HG02642 (cell line): ENCODE results near the gene TPPP2.
"Not testable (repeated sequence)": the region's sequence is repeated elsewhere in the genome, so short reads cannot be mapped to it uniquely, and the experiment has no call there.

Experiments
- ATAC-seq: cut with Tn5 transposase; IDR thresholded peaks from one replicate; pipeline ENCODE4 v1.9.1; 2021; ENCODE audit warnings: mild to moderate bottlenecking; ENCODE audit not compliant: unreplicated experiment, poor library complexity

Gene TPPP2

GRCh38 chr14:21029917-21030316 is at the start of gene TPPP2:
Gene TPPP2 (plus strand): TSS chr14:21030217. CDS start chr14:21030582, 365 bp downstream.
- no peak for ATAC-seq

DNA sequence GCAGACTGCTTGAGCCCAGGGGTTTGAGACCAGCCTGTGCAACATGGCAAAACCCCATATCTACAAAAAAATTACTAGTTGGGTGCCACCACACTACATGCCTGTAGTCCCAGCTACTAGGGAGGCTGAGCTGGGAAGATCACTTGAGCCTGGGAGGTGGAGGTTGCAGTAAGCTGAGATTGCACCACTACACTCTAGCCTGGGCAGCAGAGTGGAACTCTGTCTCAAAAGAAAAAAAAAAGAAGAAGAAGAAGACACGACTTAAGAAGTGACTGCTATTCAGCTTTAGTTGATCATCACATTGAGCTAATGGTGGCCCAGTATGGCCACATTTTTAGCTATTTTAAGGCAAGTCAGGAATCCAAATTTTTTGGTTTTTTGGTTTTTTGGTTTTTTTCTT is 49.1 kb upstream of the TPPP2 start:
- no peak for ATAC-seq

DNA sequence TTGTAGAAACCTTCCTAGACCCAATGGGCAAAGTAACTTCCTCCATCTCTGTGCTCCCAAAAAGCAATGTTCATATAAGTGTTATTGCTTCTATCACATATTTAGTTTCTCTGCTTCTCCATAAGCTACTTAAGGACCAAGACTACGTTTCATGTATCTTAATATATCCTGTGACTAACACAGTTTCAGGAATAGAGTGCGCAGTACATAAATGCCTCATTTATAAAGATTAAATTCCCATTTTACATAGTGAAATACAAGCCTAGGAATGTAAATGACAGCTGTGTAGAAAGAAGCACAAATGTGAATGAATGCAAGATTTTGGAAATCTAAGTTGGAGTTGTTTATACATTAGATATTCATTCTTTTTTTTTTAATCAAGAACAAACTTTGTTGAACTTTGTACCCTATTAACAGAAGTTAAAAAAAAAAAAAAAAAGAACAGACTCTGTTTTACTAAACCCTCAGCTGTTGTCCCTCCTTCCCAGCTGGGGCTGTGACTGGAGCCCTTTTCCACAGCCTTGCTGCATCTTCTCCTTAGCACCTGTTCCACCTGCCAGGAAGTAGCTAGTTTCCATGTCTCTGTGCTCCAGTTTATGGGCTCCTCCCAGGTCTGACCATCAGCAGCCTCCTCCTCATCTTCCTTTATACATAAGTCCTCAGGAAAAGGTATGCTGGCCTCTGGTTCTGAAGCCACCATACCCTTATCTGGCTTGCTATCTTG is 47.2 kb upstream of the TPPP2 start:
- ATAC-seq: no peak

DNA sequence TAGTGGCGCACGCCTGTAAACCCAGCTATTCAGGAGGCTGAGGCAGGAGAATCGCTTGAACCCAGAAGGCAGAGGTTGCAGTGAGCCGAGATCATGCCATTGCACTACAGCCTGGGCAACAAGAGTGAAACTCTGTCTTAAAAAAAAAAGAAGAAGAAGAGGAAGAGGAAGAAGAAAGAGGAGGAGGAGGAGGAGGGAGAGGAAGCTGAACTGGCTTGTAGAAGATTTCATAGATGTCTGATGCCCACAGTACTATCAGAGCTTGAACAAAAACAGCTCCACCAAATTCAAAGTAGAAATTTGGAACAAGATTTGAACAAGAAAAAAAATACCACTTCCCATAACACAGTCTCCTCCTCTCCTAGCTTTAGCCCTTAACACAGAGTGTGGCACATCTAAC is 44.4 kb upstream of the TPPP2 start:
- not testable (repeated sequence) for ATAC-seq

- ATAC-seq: no peak
Measured at GRCh38 chr14:20986811-20987210, 43.2 kb upstream of the TPPP2 start.

- ATAC-seq: no peak
Measured at GRCh38 chr14:20988717-20989470, 41.1 kb upstream of the TPPP2 start.

DNA sequence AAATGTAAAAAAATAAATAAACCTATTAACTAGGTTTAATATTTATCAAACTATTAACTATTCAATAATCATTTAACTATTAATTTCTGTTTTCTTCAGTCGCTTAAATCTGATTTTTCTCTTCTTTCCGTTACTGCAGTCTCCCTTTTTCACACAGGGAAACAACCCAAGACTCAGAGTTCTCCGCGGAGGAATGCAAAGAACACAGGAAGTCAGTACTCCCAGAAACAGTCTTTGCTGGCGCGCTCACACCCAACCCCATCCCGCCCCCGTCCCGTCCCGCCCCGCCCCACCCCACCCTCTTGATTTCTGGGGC is 40.6 kb upstream of the TPPP2 start:
- no peak for ATAC-seq

DNA sequence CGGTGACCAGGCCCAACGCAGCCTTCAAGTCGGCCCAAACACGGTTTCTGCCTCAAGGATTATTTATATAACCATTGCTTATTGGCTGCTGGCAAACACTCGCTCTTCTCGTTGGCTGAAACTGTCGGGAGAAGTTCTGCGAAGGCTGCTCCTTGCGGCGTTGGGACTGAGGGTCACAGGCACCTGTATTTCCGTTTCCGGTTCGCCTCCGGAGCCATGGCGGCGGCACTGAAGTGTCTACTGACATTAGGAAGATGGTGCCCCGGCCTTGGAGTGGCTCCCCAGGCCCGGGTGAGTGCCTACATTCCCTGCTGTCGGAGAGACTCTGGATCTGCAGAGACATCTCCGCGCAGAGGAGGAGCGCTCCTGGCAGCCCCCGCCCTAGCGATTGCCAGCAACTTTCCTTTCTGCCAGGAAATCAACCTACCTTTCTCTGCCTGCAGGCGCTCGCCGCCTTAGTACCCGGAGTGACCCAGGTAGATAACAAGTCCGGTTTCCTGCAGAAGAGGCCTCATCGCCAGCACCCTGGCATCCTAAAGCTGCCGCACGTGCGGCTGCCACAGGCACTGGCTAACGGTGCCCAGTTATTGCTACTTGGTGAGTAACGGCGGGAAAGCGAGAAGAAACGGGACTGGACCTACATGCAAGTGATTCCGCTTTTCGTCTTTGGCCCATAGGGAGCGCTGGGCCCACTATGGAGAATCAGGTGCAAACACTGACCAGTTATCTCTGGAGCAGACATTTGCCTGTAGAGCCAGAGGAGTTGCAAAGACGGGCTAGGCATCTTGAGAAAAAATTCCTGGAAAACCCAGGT is 40.0 kb upstream of the TPPP2 start, which contains the start of gene METTL17:
TSS of gene METTL17 (plus strand) at position 194 of the 814 bp plus-strand sequence. CDS start at position 217, 23 bp downstream.
- peak; percentile 97 for ATAC-seq

GRCh38 chr14:20996521-20996920 is 33.5 kb upstream of the TPPP2 start:
- no peak for ATAC-seq

GRCh38 chr14:20997115-20997514 is 32.9 kb upstream of the TPPP2 start:
- ATAC-seq: no peak

GRCh38 chr14:20997564-20997963 is 32.5 kb upstream of the TPPP2 start:
- ATAC-seq: no peak

DNA sequence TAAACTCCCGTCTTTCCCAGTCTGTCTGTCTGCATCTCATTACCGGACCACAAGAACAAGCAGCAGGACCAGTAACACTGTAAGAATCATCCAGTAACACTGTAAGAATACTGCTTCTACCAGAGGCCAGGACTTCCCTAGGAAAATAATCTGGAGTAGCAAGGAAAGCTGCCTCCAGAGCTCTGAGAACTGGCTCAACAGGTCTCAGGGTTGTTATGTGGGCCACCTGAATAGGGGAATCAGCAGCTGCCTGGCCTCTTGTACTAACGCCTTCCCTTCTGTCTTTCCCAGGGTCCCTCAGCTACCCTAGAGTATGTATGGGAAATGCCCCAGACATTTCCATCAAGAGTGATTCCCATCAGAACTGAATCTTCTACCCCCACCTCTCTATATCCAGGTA is 31.9 kb upstream of the TPPP2 start:
- no peak for ATAC-seq

DNA sequence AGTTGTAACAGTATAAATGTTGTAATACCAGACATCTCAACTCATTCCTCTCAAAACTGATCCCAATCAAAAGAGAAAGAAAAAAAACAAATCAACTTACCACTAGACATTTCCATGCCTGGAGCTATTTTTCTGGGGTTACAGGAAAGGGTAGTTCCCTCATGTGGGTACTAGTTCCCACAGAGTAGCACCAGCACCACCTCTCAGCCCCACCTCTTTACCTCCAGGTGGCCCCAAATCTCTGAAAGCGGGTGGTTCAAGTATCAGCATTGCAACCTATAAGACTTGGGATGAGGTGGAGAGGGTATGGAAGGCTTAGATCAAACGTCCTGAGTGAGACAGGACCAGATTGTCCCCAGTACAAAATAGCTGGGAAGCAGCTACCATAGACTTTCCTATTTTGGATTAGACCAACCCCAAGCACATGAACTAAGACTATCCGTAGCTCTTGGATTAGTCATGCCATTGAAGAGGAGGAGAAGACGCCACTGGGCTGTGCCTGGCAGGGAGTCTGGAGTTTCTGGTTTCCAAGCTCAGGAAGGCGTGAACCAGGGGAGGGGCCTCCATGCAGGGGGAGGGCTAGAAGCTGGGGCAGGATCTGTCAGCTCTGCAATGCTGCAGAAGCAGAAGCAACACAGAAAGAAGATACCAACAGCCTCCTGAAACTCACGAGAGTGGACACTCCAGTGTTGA is 31.2 kb upstream of the TPPP2 start, which contains the start of gene SLC39A2:
TSS of gene SLC39A2 (plus strand) at position 620 of the 693 bp plus-strand sequence. CDS start 154 bp downstream, outside the sequence.
- no peak for ATAC-seq

DNA sequence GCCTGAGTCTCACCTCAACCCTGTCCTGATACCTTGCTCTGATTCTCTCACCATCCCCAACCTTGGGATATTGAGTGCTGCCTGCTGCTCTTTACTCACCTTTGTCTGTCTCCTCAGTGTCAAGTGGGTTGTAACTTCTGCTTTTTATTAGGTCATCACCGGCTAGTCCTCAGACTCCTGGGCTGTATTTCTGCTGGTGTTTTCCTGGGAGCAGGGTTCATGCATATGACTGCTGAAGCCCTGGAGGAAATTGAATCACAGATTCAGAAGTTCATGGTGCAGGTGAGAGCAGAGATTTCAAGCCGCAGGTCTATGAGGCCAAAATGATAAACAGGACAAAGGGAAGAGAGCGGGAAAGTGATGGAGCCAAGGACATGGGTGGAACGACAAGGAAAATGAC is 30.4 kb upstream of the TPPP2 start:
- ATAC-seq: no peak

- no peak for ATAC-seq
Measured at GRCh38 chr14:21001218-21001617, 28.8 kb upstream of the TPPP2 start.

- no peak for ATAC-seq
Measured at GRCh38 chr14:21003788-21004346, 26.1 kb upstream of the TPPP2 start.

DNA sequence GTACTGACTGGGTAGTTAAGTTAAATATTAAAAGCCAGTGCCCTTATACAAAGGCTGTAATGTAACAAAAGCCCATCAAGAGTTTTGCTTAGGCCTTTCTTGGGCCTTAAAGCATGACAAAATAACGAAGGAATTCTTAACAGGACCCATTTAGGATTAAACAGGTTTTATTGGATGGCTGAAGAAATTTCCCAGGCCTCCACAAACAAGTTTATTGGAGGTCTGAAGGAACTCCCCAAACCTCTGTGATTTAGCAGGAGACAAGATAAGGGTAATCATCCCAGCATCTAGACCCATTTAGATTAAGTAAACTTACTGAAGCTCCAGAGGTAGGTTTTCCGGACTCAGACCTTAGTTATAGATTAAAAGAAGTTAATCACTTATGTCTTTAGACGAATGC is 20.3 kb upstream of the TPPP2 start:
- not testable (repeated sequence) for ATAC-seq

- no peak for ATAC-seq
Measured at GRCh38 chr14:21011136-21011535, 18.9 kb upstream of the TPPP2 start.

- ATAC-seq: no peak
Measured at GRCh38 chr14:21014761-21015190, 15.2 kb upstream of the TPPP2 start.

DNA sequence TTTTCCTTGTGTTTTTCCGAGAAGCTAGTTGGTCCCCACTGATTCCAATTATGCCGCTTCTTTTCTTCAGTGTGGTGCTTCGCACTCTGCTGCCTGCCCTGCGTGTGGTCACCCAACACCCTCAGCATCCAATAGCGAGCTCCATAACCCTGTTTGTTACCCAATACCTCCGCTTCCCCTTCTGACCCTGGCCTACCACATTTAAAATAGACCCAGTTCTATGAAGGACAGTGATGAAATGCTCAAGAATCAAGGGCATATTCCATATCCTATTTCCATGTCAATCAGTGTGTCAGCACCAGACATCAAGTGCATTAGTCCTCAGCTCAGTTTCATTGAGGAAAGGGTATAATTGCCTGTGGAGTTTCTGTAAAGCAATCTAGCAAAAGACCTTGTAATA is 14.7 kb upstream of the TPPP2 start:
- ATAC-seq: no peak
